ENCODE results near the gene TACC2.

Gene TACC2

GRCh38 chr10:122264931-122265330 is 276.0 kb downstream of the TACC2 start:
- Histone ChIP-seq H4K20me1 (no peaks in the 10 kb centered on the region), H3K27me3 (no peaks in the 10 kb centered on the region), H3K9ac (no peak overlapping the region), H3K27ac (no peak overlapping the region), H3K9me3 (replicated peaks in 1 of 11) (peaks cover 22 to 31% (median 29%) of the 10 kb centered on the region in 11 experiments), H3K4me2 (no peak overlapping the region), H3K4me1 (peaks cover 0 to 5% (median 0%) of the 10 kb centered on the region in 10 experiments; a peak in 1 of 20 replicates), H3K36me3 (peaks cover 0 to 4% (median 0%) of the 10 kb centered on the region in 11 experiments; a peak in 1 of 22 replicates), H3K4me3 (no peak overlapping the region)
- TF ChIP-seq Cebpa-rat (IDR thresholded peaks at IDR 0.05): no peak

- H4K20me1 ChIP-seq: no peaks in the 10 kb centered on the region
- H3K27me3 ChIP-seq: no peaks in the 10 kb centered on the region
- peaks cover 0 to 4% (median 0%) of the 10 kb centered on the region in 11 experiments; a peak in 1 of 22 replicates for H3K36me3 ChIP-seq
- no peak overlapping the region for H3K4me2 ChIP-seq
- H3K4me1 ChIP-seq: peaks cover 0 to 7% (median 1%) of the 10 kb centered on the region in 10 experiments; a peak in 10 of 20 replicates
- H3K27ac ChIP-seq: no peak overlapping the region
- no peak overlapping the region for H3K4me3 ChIP-seq
- no peak for TF ChIP-seq Cebpa-rat (IDR thresholded peaks at IDR 0.05)
- H3K9ac ChIP-seq: no peak overlapping the region
- H3K9me3 ChIP-seq (replicated peaks in 1 of 11): peaks cover 22 to 31% (median 29%) of the 10 kb centered on the region in 11 experiments
Observed at GRCh38 chr10:122265896-122266295, 276.9 kb downstream of the TACC2 start.

GRCh38 chr10:122267849-122268737 is 279.1 kb downstream of the TACC2 start:
- peaks cover 0 to 12% (median 6%) of the 10 kb centered on the region in 10 experiments; a peak in 10 of 20 replicates for H3K4me1 ChIP-seq
- TF ChIP-seq Cebpa-rat (IDR thresholded peaks at IDR 0.05): no peak
- H3K9me3 ChIP-seq (replicated peaks in 1 of 11): peaks cover 2 to 11% (median 9%) of the 10 kb centered on the region in 11 experiments; a peak in 19 of 22 replicates
- no peak overlapping the region for H3K27ac ChIP-seq
- H3K36me3 ChIP-seq: no peaks in the 10 kb centered on the region
- no peaks in the 10 kb centered on the region for H4K20me1 ChIP-seq
- H3K4me2 ChIP-seq: no peak overlapping the region
- no peak overlapping the region for H3K9ac ChIP-seq
- H3K27me3 ChIP-seq: no peaks in the 10 kb centered on the region
- no peak overlapping the region for H3K4me3 ChIP-seq

GRCh38 chr10:122269059-122269687 is 280.2 kb downstream of the TACC2 start:
- TF ChIP-seq Cebpa-rat (IDR thresholded peaks at IDR 0.05): no peak
- Histone ChIP-seq H3K36me3 (no peaks in the 10 kb centered on the region), H3K27me3 (no peaks in the 10 kb centered on the region), H3K9me3 (replicated peaks in 1 of 11) (peaks cover 0 to 1% (median 0%) of the 10 kb centered on the region in 11 experiments; a peak in 1 of 22 replicates), H4K20me1 (no peaks in the 10 kb centered on the region), H3K27ac (no peak overlapping the region), H3K4me1 (peaks cover 0 to 14% (median 6%) of the 10 kb centered on the region in 10 experiments; a peak in 10 of 20 replicates), H3K4me3 (no peak overlapping the region), H3K4me2 (no peak overlapping the region), H3K9ac (no peak overlapping the region)

GRCh38 chr10:122271076-122271475 is 282.1 kb downstream of the TACC2 start, which contains the start of gene BTBD16:
Gene BTBD16, plus strand, starts transcription at chr10:122271296. Its CDS starts 3,786 bp downstream, at chr10:122275082.
- H3K36me3 ChIP-seq: no peaks in the 10 kb centered on the region
- H3K4me2 ChIP-seq: peak within 1 kb of the TSS in 6 of 11 experiments; percentile 8 to 36 (median 16); a peak in 4 of 22 replicates
- no peak within 1 kb of the TSS for H3K9ac ChIP-seq
- TF ChIP-seq Cebpa-rat (IDR thresholded peaks at IDR 0.05): no peak
- no peaks in the 10 kb centered on the region for H3K9me3 ChIP-seq (replicated peaks in 1 of 11)
- no peaks in the 10 kb centered on the region for H4K20me1 ChIP-seq
- no peaks in the 10 kb centered on the region for H3K27me3 ChIP-seq
- H3K4me3 ChIP-seq: no peak within 1 kb of the TSS
- H3K27ac ChIP-seq: no peak within 1 kb of the TSS
- peaks cover 0 to 12% (median 6%) of the 10 kb centered on the region in 10 experiments; a peak in 10 of 20 replicates for H3K4me1 ChIP-seq

- no peak overlapping the region for H3K27ac ChIP-seq
- no peaks in the 10 kb centered on the region for H4K20me1 ChIP-seq
- no peak overlapping the region for H3K4me3 ChIP-seq
- H3K27me3 ChIP-seq: no peaks in the 10 kb centered on the region
- H3K4me2 ChIP-seq: peak overlapping the region in 6 of 11 experiments; percentile 1 to 30 (median 14); a peak in 5 of 22 replicates
- no peak for TF ChIP-seq Cebpa-rat (IDR thresholded peaks at IDR 0.05)
- H3K9me3 ChIP-seq (replicated peaks in 1 of 11): no peaks in the 10 kb centered on the region
- no peaks in the 10 kb centered on the region for H3K36me3 ChIP-seq
- no peak overlapping the region for H3K9ac ChIP-seq
- peaks cover 0 to 12% (median 6%) of the 10 kb centered on the region in 10 experiments; a peak in 10 of 20 replicates for H3K4me1 ChIP-seq
Observed at GRCh38 chr10:122273966-122274545, 285.1 kb downstream of the TACC2 start.

- H3K27ac ChIP-seq: no peak overlapping the region
- H3K4me1 ChIP-seq: peaks cover 0 to 6% (median 5%) of the 10 kb centered on the region in 10 experiments; a peak in 15 of 20 replicates
- no peak for TF ChIP-seq Cebpa-rat (IDR thresholded peaks at IDR 0.05)
- no peak overlapping the region for H3K9ac ChIP-seq
- H3K4me2 ChIP-seq: no peak overlapping the region
- H3K9me3 ChIP-seq (replicated peaks in 1 of 11): no peaks in the 10 kb centered on the region
- H4K20me1 ChIP-seq: no peaks in the 10 kb centered on the region
- H3K4me3 ChIP-seq: no peak overlapping the region
- no peaks in the 10 kb centered on the region for H3K36me3 ChIP-seq
- H3K27me3 ChIP-seq: no peaks in the 10 kb centered on the region
Observed at GRCh38 chr10:122276611-122277208, 287.7 kb downstream of the TACC2 start.

GRCh38 chr10:122277526-122278136 is 288.7 kb downstream of the TACC2 start:
- peaks cover 9 to 16% (median 14%) of the 10 kb centered on the region in 10 experiments for H3K4me1 ChIP-seq
- no peaks in the 10 kb centered on the region for H3K27me3 ChIP-seq
- H3K4me3 ChIP-seq: no peak overlapping the region
- no peak for TF ChIP-seq Cebpa-rat (IDR thresholded peaks at IDR 0.05)
- H3K9me3 ChIP-seq (replicated peaks in 1 of 11): no peaks in the 10 kb centered on the region
- H4K20me1 ChIP-seq: no peaks in the 10 kb centered on the region
- no peaks in the 10 kb centered on the region for H3K36me3 ChIP-seq
- no peak overlapping the region for H3K9ac ChIP-seq
- H3K27ac ChIP-seq: no peak overlapping the region
- H3K4me2 ChIP-seq: no peak overlapping the region

Data from BLaER1 treated with 17β-estradiol and CSF1 and Interleukin-3, amounts not matched to agents 10 nM and 100 nM (cell line).